Uterine smooth muscle cell (primary cell): Measurements from ENCODE around the gene KXD1. TPM values are rescaled to one million over a fixed set of nuclear protein-coding genes. Genes with fewer than 3 reads are reported as not detected.

Source experiments
- total RNA-seq: library from RNA; depleted of rRNA; stranded (reverse); fragments of >200 nt; gene quantifications from 2 replicates; pipeline ENCODE4 v1.2.3, GENCODE V29; 2014

KXD1 gene
- 46.0 and 68.0 TPM in 2 replicates for total RNA-seq

GRCh38 chr19:18557411-18558201 is at the start of gene KXD1:
Gene KXD1, plus strand, starts transcription at chr19:18557870. Its CDS starts 4,187 bp downstream, at chr19:18562057.

GRCh38 chr19:18521692-18522123 is 36.0 kb upstream of the KXD1 start, which contains the start of gene ELL:
Gene ELL, minus strand, starts transcription at chr19:18522070. Its CDS starts 15 bp downstream, at chr19:18522055.

GRCh38 chr19:18542941-18543813 is 14.5 kb upstream of the KXD1 start, which contains the start of gene FKBP8:
Gene FKBP8, minus strand, starts transcription at chr19:18543573. Its CDS starts 1,603 bp downstream, at chr19:18541970.

GRCh38 chr19:18571564-18572344 is 14.1 kb downstream of the KXD1 start, which contains the start of gene UBA52:
Gene UBA52, plus strand, starts transcription at chr19:18571857. Its CDS starts 1,444 bp downstream, at chr19:18573301.

GRCh38 chr19:18588611-18589379 is 31.1 kb downstream of the KXD1 start, which contains the start of gene REX1BD:
Gene REX1BD, plus strand, starts transcription at chr19:18588798. Its CDS starts 4 bp downstream, at chr19:18588802.

GRCh38 chr19:18606281-18607225 is 48.9 kb downstream of the KXD1 start, which contains the start of gene CRLF1:
Gene CRLF1, minus strand, starts transcription at chr19:18606799. Its CDS starts 143 bp downstream, at chr19:18606656.

GRCh38 chr19:18612772-18613588 is 55.3 kb downstream of the KXD1 start, which contains the start of gene TMEM59L:
Gene TMEM59L, plus strand, starts transcription at chr19:18612870. Its CDS starts 89 bp downstream, at chr19:18612959.

Other genes with a start within 250 kb of the KXD1 start
- 122 and 207 TPM in 2 replicates for gene LSM4, start 234.8 kb upstream of the KXD1 start, total RNA-seq
- gene PGPEP1, start 217.3 kb upstream of the KXD1 start, total RNA-seq = 24.0 and 50.5 TPM in 2 replicates
- 82.9 and 265 TPM in 2 replicates for gene GDF15, start 171.7 kb upstream of the KXD1 start, total RNA-seq
- gene LRRC25, start 160.2 kb upstream of the KXD1 start, total RNA-seq = 0.11 and 0.25 TPM in 2 replicates
- gene SSBP4, start 138.5 kb upstream of the KXD1 start, total RNA-seq = 63.0 and 65.4 TPM in 2 replicates
- 10.7 and 27.7 TPM in 2 replicates for gene ISYNA1, start 119.7 kb upstream of the KXD1 start, total RNA-seq
- gene ELL, start 35.8 kb upstream of the KXD1 start, total RNA-seq = 15.2 and 16.6 TPM in 2 replicates
- gene FKBP8, start 14.3 kb upstream of the KXD1 start, total RNA-seq = 160 and 335 TPM in 2 replicates
- 425 and 545 TPM in 2 replicates for gene UBA52, start 14.0 kb downstream of the KXD1 start, total RNA-seq
- gene REX1BD, start 30.9 kb downstream of the KXD1 start, total RNA-seq = 56.5 and 76.9 TPM in 2 replicates
- gene CRLF1, start 48.9 kb downstream of the KXD1 start, total RNA-seq = 0.11 and 1.00 TPM in 2 replicates
- 0.11 and 0.37 TPM in 2 replicates for gene TMEM59L, start 55.0 kb downstream of the KXD1 start, total RNA-seq
- 4.5 and 4.6 TPM in 2 replicates for gene KLHL26, start 79.2 kb downstream of the KXD1 start, total RNA-seq
- gene CRTC1, start 125.8 kb downstream of the KXD1 start, total RNA-seq = 1.7 and 2.1 TPM in 2 replicates
- gene COMP, start 233.4 kb downstream of the KXD1 start, total RNA-seq = 0.11 and 1.1 TPM in 2 replicates